ENCODE measurements around the gene SLC45A3. TPM values are rescaled to one million over a fixed set of nuclear protein-coding genes. Genes with fewer than 3 reads are reported as not detected.

SLC45A3 gene
- total and polyA plus RNA-seq, 2 of the 8 experiments (the other 6 are each of a cell fraction or from before 2014, with no cell fraction given) = 13.0 to 14.3 TPM

DNA sequence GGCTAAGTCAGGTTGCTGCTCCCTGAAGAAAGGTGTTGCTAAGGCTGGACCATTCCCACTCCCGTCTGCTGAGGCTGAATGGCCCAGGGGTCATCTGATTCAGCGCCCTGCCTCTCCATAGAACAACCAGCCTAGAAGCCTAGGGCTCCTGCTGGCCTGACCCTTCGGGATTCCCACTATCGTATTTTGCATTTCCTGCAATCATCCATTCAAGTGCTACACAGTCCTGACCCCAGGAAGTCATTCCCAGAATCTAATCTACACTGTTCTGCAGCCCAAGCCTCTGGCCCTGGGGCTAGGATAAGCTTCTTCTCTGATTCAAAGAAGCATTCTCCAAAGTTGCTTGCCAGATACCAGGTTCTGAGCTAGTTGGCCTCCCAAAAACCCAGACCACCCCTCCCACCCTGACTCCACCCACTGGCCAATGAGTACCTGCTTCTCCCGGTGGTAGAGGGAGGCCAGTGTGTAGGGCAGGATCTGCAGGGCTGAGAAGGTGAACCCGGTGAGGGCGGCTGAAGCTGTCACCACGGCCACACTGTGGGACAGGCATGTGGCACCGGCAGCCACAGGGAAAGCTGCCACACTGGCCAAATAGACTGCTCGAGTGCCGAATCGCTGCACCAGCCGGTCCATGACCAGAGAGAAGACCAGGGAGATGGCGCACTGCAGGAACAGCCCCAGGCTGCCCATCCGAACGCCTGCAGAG, 18.7 kb downstream of the SLC45A3 start:
- DNase-seq (ENCODE audit: low read depth in 1 of 2, low spot score in 2 of 2) (peak in 1 of 2 experiments; percentile 51), FAIRE-seq (no peak)
- peaks cover 2 to 13% (median 7%) of the 10 kb centered on the region in 4 experiments; a peak in 6 of 8 replicates for H3K36me3 ChIP-seq (ENCODE audit: control insufficient read depth in 2 of 4, insufficient read depth in 4 of 4, low read length in 3 of 4)
- H3K18ac ChIP-seq (ENCODE audit: extremely low read depth, low read length) = no peak overlapping the region
- H3K4me2 ChIP-seq (ENCODE audit: insufficient read depth in 1 of 2, low read depth in 2 of 2, low read length in 2 of 2) = no peak overlapping the region
- CTCF ChIA-PET (ENCODE audit: partially characterized antibody) = interaction anchor here (1.3 to 18.5 kb wide), 11 partner anchors 12 to 327 kb away, joined by 3 to 856 read pairs (median 32); partner anchors contain the start of genes ELK4 and SLC45A3
- H3K23ac ChIP-seq (ENCODE audit: insufficient read length) = no peak overlapping the region
- no peak overlapping the region for H2BK5ac ChIP-seq (ENCODE audit: low read depth, low read length)
- TF ChIP-seq SIN3A (conservative IDR thresholded peaks at IDR 0.05 in 1 of 2, IDR thresholded peaks at IDR 0.05 in 1 of 2; ENCODE audit: low read depth in 1 of 2, low read length in 2 of 2) (no peak), HDAC2 (IDR thresholded peaks at IDR 0.05; ENCODE audit: borderline replicate concordance in 1 of 2, low read depth in 2 of 2, low read length in 2 of 2) (no peak), JUND (IDR thresholded peaks at IDR 0.05; ENCODE audit: low read length) (no peak), RAD21 (IDR thresholded peaks at IDR 0.05 in 1 of 2, conservative IDR thresholded peaks at IDR 0.05 in 1 of 2; ENCODE audit: low read depth in 2 of 2, low read length in 2 of 2) (no peak), POU5F1 (IDR thresholded peaks at IDR 0.05; ENCODE audit: low read depth, low read length) (no peak), BCL11A (IDR thresholded peaks at IDR 0.05; ENCODE audit: low read depth in 2 of 2, low read length in 2 of 2) (no peak), JUN (IDR thresholded peaks at IDR 0.05; ENCODE audit: low read depth, low read length) (no peak), ASH2L (IDR thresholded peaks at IDR 0.05; ENCODE audit: low read length) (no peak)
- TF ChIP-seq, protein P1, sequence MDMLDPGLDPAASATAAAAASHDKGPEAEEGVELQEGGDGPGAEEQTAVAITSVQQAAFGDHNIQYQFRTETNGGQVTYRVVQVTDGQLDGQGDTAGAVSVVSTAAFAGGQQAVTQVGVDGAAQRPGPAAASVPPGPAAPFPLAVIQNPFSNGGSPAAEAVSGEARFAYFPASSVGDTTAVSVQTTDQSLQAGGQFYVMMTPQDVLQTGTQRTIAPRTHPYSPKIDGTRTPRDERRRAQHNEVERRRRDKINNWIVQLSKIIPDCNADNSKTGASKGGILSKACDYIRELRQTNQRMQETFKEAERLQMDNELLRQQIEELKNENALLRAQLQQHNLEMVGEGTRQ (IDR thresholded peaks at IDR 0.05; ENCODE audit: low read length) = no peak
- H3K79me1 ChIP-seq (ENCODE audit: low read depth, low read length) = peaks cover 7% of the 10 kb centered on the region; the same call in 1 of the 2 replicates
- no peak overlapping the region for H3K14ac ChIP-seq (ENCODE audit: insufficient read length)
- no peaks in the 10 kb centered on the region for H3K9me3 ChIP-seq (ENCODE audit: insufficient read depth in 2 of 2, low read depth in 1 of 2, low read length in 1 of 2)
- H3K9ac ChIP-seq (replicated peaks in 1 of 4; ENCODE audit: extremely low read depth in 1 of 4, low read depth in 3 of 4, low read length in 3 of 4) = no peak overlapping the region
- no peak overlapping the region for H3K27ac ChIP-seq (ENCODE audit: low read depth, low read length)
- H2AK5ac ChIP-seq (ENCODE audit: low read depth, low read length) = no peak overlapping the region
- no peak overlapping the region for H3K4me3 ChIP-seq (ENCODE audit: extremely low read depth in 1 of 4, insufficient read depth in 2 of 4, low read depth in 3 of 4, low read length in 4 of 4)
- no peak overlapping the region for H2BK15ac ChIP-seq (ENCODE audit: low read length)
- no peak overlapping the region for H2BK120ac ChIP-seq (replicated peaks; ENCODE audit: low read depth, low read length)
- peaks cover 0 to 15% (median 8%) of the 10 kb centered on the region in 4 experiments; a peak in 5 of 7 replicates for H3K4me1 ChIP-seq (replicated peaks in 1 of 4; ENCODE audit: control insufficient read depth in 3 of 4, insufficient read depth in 4 of 4, low read length in 3 of 4)
- H3K79me2 ChIP-seq (ENCODE audit: control insufficient read depth in 1 of 2, insufficient read depth in 2 of 2, low read length in 2 of 2) = peaks cover 0 to 9% of the 10 kb centered on the region in 2 experiments; a peak in 1 of 4 replicates
- H2AFZ ChIP-seq (ENCODE audit: low read length) = no peak overlapping the region
- no peak overlapping the region for H2BK20ac ChIP-seq (ENCODE audit: low read length)
- no peaks in the 10 kb centered on the region for H3K27me3 ChIP-seq (replicated peaks in 1 of 4; ENCODE audit: control insufficient read depth in 3 of 4, extremely low read depth in 1 of 4, insufficient read depth in 3 of 4, low read length in 3 of 4)
- H3K56ac ChIP-seq (replicated peaks; ENCODE audit: insufficient read length, low read depth, low read length) = no peak overlapping the region
- POLR2A ChIA-PET (ENCODE audit: partially characterized antibody) = interaction anchor here (1.2 to 19.3 kb wide), 8 partner anchors 8 to 88 kb away, joined by 3 to 241 read pairs (median 6); partner anchors contain the start of genes ELK4 and SLC45A3
- no peaks in the 10 kb centered on the region for H3K23me2 ChIP-seq (ENCODE audit: low read depth, low read length)
- 80% methylated on average over 16 of the region's 16 CpGs; no CpG with 5 or more reads in 1 of the 2 experiments for WGBS, 2 experiments (ENCODE audit: extremely low coverage in 1 of 2, insufficient coverage in 1 of 2, insufficient read length in 1 of 2, insufficient replicate concordance in 2 of 2, low coverage in 1 of 2, low lambda C conversion rate in 2 of 2, missing lambda C conversion rate in 1 of 2)
- no peak overlapping the region for H2BK12ac ChIP-seq (ENCODE audit: low read depth, low read length)
- H4K5ac ChIP-seq (ENCODE audit: insufficient read length, low read depth, low read length) = no peak overlapping the region
- no peak overlapping the region for H4K8ac ChIP-seq (ENCODE audit: extremely low read depth, insufficient read depth, low read length)
- H3K4ac ChIP-seq (replicated peaks; ENCODE audit: insufficient read length, low read depth, low read length) = no peak overlapping the region
- H4K20me1 ChIP-seq (replicated peaks in 1 of 2; ENCODE audit: control insufficient read depth in 1 of 2, insufficient read depth in 2 of 2, low read length in 2 of 2) = peaks cover 1 to 4% of the 10 kb centered on the region in 2 experiments
- H4K91ac ChIP-seq (replicated peaks; ENCODE audit: insufficient read length, low read length) = no peak overlapping the region

Data from H1 (cell line).